Rectal smooth muscle tissue (tissue), 1 donor: ENCODE results near the gene LBX1.

Experiments used
- H3K27ac ChIP-seq: one replicate; pipeline ENCODE4 v1.7.0; 2013; ENCODE audit warnings: low read depth, low read length, inconsistent platforms
- H3K27me3 ChIP-seq: one replicate; pipeline ENCODE4 v1.7.0; 2013; ENCODE audit warnings: low read length; ENCODE audit not compliant: control insufficient read depth, insufficient read depth
- H3K36me3 ChIP-seq: one replicate; pipeline ENCODE4 v1.7.0; 2013; ENCODE audit warnings: low read length; ENCODE audit not compliant: control insufficient read depth, insufficient read depth
- H3K4me1 ChIP-seq: one replicate; pipeline ENCODE4 v1.7.0; 2013; ENCODE audit warnings: low read length; ENCODE audit not compliant: control insufficient read depth, insufficient read depth
- H3K4me3 ChIP-seq: one replicate; pipeline ENCODE4 v1.7.0; 2013; ENCODE audit warnings: low read length
- H3K9ac ChIP-seq: one replicate; pipeline ENCODE4 v1.7.0; 2013; ENCODE audit warnings: low read length

The LBX1 gene

GRCh38 chr10:101260764-101261481 is 31.7 kb upstream of the LBX1 start:
- no peak overlapping the region for H3K9ac ChIP-seq
- H3K4me1 ChIP-seq = no peaks in the 10 kb centered on the region
- no peak overlapping the region for H3K27ac ChIP-seq
- H3K27me3 ChIP-seq = peaks cover 3% of the 10 kb centered on the region
- H3K36me3 ChIP-seq = no peaks in the 10 kb centered on the region
- no peak overlapping the region for H3K4me3 ChIP-seq

- H3K27ac ChIP-seq = no peak overlapping the region
Measured at GRCh38 chr10:101258179-101258885, 29.1 kb upstream of the LBX1 start.

GRCh38 chr10:101257491-101257890 is 28.2 kb upstream of the LBX1 start:
- no peak overlapping the region for H3K27ac ChIP-seq
- H3K9ac ChIP-seq = no peak overlapping the region
- no peaks in the 10 kb centered on the region for H3K4me1 ChIP-seq
- peaks cover 3% of the 10 kb centered on the region for H3K27me3 ChIP-seq
- H3K36me3 ChIP-seq = no peaks in the 10 kb centered on the region
- H3K4me3 ChIP-seq = no peak overlapping the region

More at GRCh38 chr10:101258179-101258885, 29.1 kb upstream of the LBX1 start:
- Histone ChIP-seq H3K9ac (no peak overlapping the region), H3K36me3 (no peaks in the 10 kb centered on the region), H3K4me3 (no peak overlapping the region), H3K4me1 (no peaks in the 10 kb centered on the region), H3K27me3 (peaks cover 5% of the 10 kb centered on the region)

- Histone ChIP-seq H3K36me3 (no peaks in the 10 kb centered on the region), H3K4me1 (no peaks in the 10 kb centered on the region), H3K9ac (no peak overlapping the region), H3K4me3 (no peak overlapping the region), H3K27me3 (peaks cover 3% of the 10 kb centered on the region), H3K27ac (no peak overlapping the region)
Measured at GRCh38 chr10:101257084-101257483, 27.8 kb upstream of the LBX1 start.

GRCh38 chr10:101256387-101256786 is 27.1 kb upstream of the LBX1 start:
- Histone ChIP-seq H3K4me1 (no peaks in the 10 kb centered on the region), H3K4me3 (no peak overlapping the region), H3K36me3 (no peaks in the 10 kb centered on the region), H3K27ac (no peak overlapping the region), H3K27me3 (peaks cover 3% of the 10 kb centered on the region), H3K9ac (no peak overlapping the region)

- H3K36me3 ChIP-seq = no peaks in the 10 kb centered on the region
- H3K9ac ChIP-seq = no peak overlapping the region
- peaks cover 7% of the 10 kb centered on the region for H3K27me3 ChIP-seq
- no peaks in the 10 kb centered on the region for H3K4me1 ChIP-seq
- H3K27ac ChIP-seq = no peak overlapping the region
- no peak overlapping the region for H3K4me3 ChIP-seq
Measured at GRCh38 chr10:101250136-101250535, 20.9 kb upstream of the LBX1 start.

- H3K4me1 ChIP-seq = no peaks in the 10 kb centered on the region
- no peak overlapping the region for H3K27ac ChIP-seq
- H3K27me3 ChIP-seq = peaks cover 7% of the 10 kb centered on the region
- no peak overlapping the region for H3K4me3 ChIP-seq
- no peaks in the 10 kb centered on the region for H3K36me3 ChIP-seq
- H3K9ac ChIP-seq = no peak overlapping the region
Measured at GRCh38 chr10:101249171-101249581, 19.9 kb upstream of the LBX1 start.

GRCh38 chr10:101246639-101247038 is 17.4 kb upstream of the LBX1 start:
- Histone ChIP-seq H3K4me1 (no peaks in the 10 kb centered on the region), H3K27ac (no peak overlapping the region), H3K4me3 (no peak overlapping the region), H3K9ac (no peak overlapping the region), H3K36me3 (no peaks in the 10 kb centered on the region), H3K27me3 (peaks cover 4% of the 10 kb centered on the region)

- Histone ChIP-seq H3K27ac (no peak overlapping the region), H3K9ac (no peak overlapping the region), H3K4me3 (no peak overlapping the region), H3K27me3 (peaks cover 13% of the 10 kb centered on the region), H3K4me1 (no peaks in the 10 kb centered on the region), H3K36me3 (no peaks in the 10 kb centered on the region)
Measured at GRCh38 chr10:101244321-101245050, 15.2 kb upstream of the LBX1 start.

GRCh38 chr10:101241840-101242707 is 12.8 kb upstream of the LBX1 start:
- H3K27me3 ChIP-seq = peaks cover 30% of the 10 kb centered on the region
- H3K36me3 ChIP-seq = no peaks in the 10 kb centered on the region
- H3K4me1 ChIP-seq = no peaks in the 10 kb centered on the region
- H3K4me3 ChIP-seq = no peak overlapping the region
- no peak overlapping the region for H3K27ac ChIP-seq
- no peak overlapping the region for H3K9ac ChIP-seq

- H3K4me3 ChIP-seq = no peak overlapping the region
- no peak overlapping the region for H3K27ac ChIP-seq
- peaks cover 52% of the 10 kb centered on the region for H3K27me3 ChIP-seq
- H3K9ac ChIP-seq = no peak overlapping the region
- H3K36me3 ChIP-seq = no peaks in the 10 kb centered on the region
- H3K4me1 ChIP-seq = no peaks in the 10 kb centered on the region
Measured at GRCh38 chr10:101238732-101239105, 9.5 kb upstream of the LBX1 start.
